HUDEP-2 (cell line): ENCODE data around the gene TAF1B.

Experiments used
- DNase-seq, 76 experiments: peaks; one replicate each; lab custom pipeline; 2025; ENCODE audit not compliant: unreplicated experiment in 76 of 76; lab: John Stamatoyannopoulos, UW

TAF1B gene

GRCh38 chr2:9959262-9959661 lies 116.0 kb downstream of the TAF1B start:
- no peak for DNase-seq

GRCh38 chr2:9961013-9961412 lies 117.7 kb downstream of the TAF1B start:
- DNase-seq: peak in 63 of 76 experiments; percentile 6 to 76 (median 38)

GRCh38 chr2:9964334-9964980 lies 121.2 kb downstream of the TAF1B start:
- DNase-seq: no peak

GRCh38 chr2:9965119-9965822 lies 122.0 kb downstream of the TAF1B start:
- DNase-seq: no peak

- no peak for DNase-seq
Observed at GRCh38 chr2:9966491-9967022, 123.3 kb downstream of the TAF1B start.

- DNase-seq: peak in 2 of 76 experiments; percentile 5 to 33
Observed at GRCh38 chr2:9967053-9967775, 123.9 kb downstream of the TAF1B start.

GRCh38 chr2:9968553-9969497 lies 125.6 kb downstream of the TAF1B start:
- DNase-seq: no peak

GRCh38 chr2:9970200-9971044 lies 127.1 kb downstream of the TAF1B start:
- DNase-seq: no peak

- no peak for DNase-seq
Observed at GRCh38 chr2:9971105-9971818, 128.0 kb downstream of the TAF1B start.

- DNase-seq: no peak
Observed at GRCh38 chr2:9971890-9972289, 128.6 kb downstream of the TAF1B start.

- DNase-seq: no peak
Observed at GRCh38 chr2:9972621-9973479, 129.6 kb downstream of the TAF1B start.

- DNase-seq: no peak
Observed at GRCh38 chr2:9973690-9974089, 130.4 kb downstream of the TAF1B start.

GRCh38 chr2:9974343-9974742 lies 131.1 kb downstream of the TAF1B start:
- DNase-seq: no peak

GRCh38 chr2:9975328-9975727 lies 132.1 kb downstream of the TAF1B start:
- DNase-seq: no peak

- DNase-seq: peak in 32 of 76 experiments; percentile 13 to 77 (median 48)
Observed at GRCh38 chr2:9975805-9976447, 132.7 kb downstream of the TAF1B start.

- DNase-seq: no peak
Observed at GRCh38 chr2:9979977-9980376, 136.7 kb downstream of the TAF1B start.

GRCh38 chr2:9980520-9980919 lies 137.2 kb downstream of the TAF1B start:
- DNase-seq: no peak
